Mucosa of descending colon (tissue), 3 donors: ENCODE data around the gene BIRC7. TPM values are rescaled to one million over a fixed set of nuclear protein-coding genes. Genes with fewer than 3 reads are reported as not detected.

Experiments
- ATAC-seq: fragments of 200-7000 bp; cut with Tn5 transposase; one replicate; pipeline ENCODE4 v1.9.1; 2020; ENCODE audit warnings: mild to moderate bottlenecking, moderate library complexity
- DNase-seq, 3 donors: peaks; one replicate each; pipeline ENCODE4 v3.0.0-alpha.2; 2020
- H3K36me3 ChIP-seq: fragments of 200-600 bp; one replicate; pipeline ENCODE4 v1.8.0; 2021; ENCODE audit warnings: low read depth, mild to moderate bottlenecking
- H3K4me1 ChIP-seq: fragments of 200-600 bp; one replicate; pipeline ENCODE4 v1.8.0; 2021; ENCODE audit warnings: low read depth, mild to moderate bottlenecking
- H3K4me3 ChIP-seq: fragments of 200-600 bp; one replicate; pipeline ENCODE4 v1.8.0; 2021; ENCODE audit warnings: mild to moderate bottlenecking
- H3K9me3 ChIP-seq: fragments of 200-600 bp; one replicate; pipeline ENCODE4 v1.8.0; 2021; ENCODE audit warnings: mild to moderate bottlenecking
- CTCF ChIP-seq: fragments of 200-600 bp; IDR thresholded peaks from one replicate; pipeline ENCODE4 v1.8.0; 2022; ENCODE audit warnings: antibody characterized with exemption, mild to moderate bottlenecking
- intact Hi-C, 2 donors: fragments of 100-400 bp; cut with DNase I in 1 of 2; cut with micrococcal nuclease in 1 of 2; formaldehyde crosslinking; loops; one replicate each; pipeline versions ENCODE4 v1.11.0 to v1.11.1; 2022; cut with DNase I, micrococcal nuclease
- total RNA-seq, 3 donors: library from RNA; stranded (reverse); fragmentation: NEBNext Ultra II Directional in 2 of 3; extraction: Animal tissue kit (Norgen Biotek cat#: 25700) in 2 of 3; gene quantifications; one replicate each; pipeline versions ENCODE4 v1.2.1 to v1.2.4, GENCODE V29; 2021 to 2023
- donor health status: DM: no; HTN: no; CAD: no; lungs with moderate emphysema.
- donor health status: DM: no; HTN: no; CAD: no.
- donor health status: DM: no; HTN: yes; CAD: no.

Gene BIRC7
- total RNA-seq, 3 donors from 2014 or later, result 0.22 TPM; not detected in 2

- ATAC-seq, result no peak
- no peaks in the 10 kb centered on the region for H3K4me1 ChIP-seq
- no peak overlapping the region for H3K4me3 ChIP-seq
- intact Hi-C loops, result no loop called here
- no peaks in the 10 kb centered on the region for H3K36me3 ChIP-seq
- no peaks in the 10 kb centered on the region for H3K9me3 ChIP-seq
- DNase-seq, result no peak
- TF ChIP-seq CTCF, result no peak
Measured at GRCh38 chr20:63233924-63234323, 1.8 kb upstream of the BIRC7 start.

- peak; percentile 64 for ATAC-seq
- Histone ChIP-seq H3K4me3 (no peak overlapping the region), H3K9me3 (no peaks in the 10 kb centered on the region), H3K4me1 (no peaks in the 10 kb centered on the region), H3K36me3 (no peaks in the 10 kb centered on the region)
- intact Hi-C loops, result no loop called here
- no peak for TF ChIP-seq CTCF
- peak in 1 of 3 donors; percentile 21 for DNase-seq
Measured at GRCh38 chr20:63234693-63235398, 859 bp upstream of the BIRC7 start.

GRCh38 chr20:63236116-63236837, 572 bp downstream of the BIRC7 start:
- H3K36me3 ChIP-seq, result no peaks in the 10 kb centered on the region
- ATAC-seq (no peak), DNase-seq (no peak)
- intact Hi-C loops, result no loop called here
- no peak for TF ChIP-seq CTCF
- H3K9me3 ChIP-seq, result no peaks in the 10 kb centered on the region
- H3K4me1 ChIP-seq, result no peaks in the 10 kb centered on the region
- H3K4me3 ChIP-seq, result no peak overlapping the region

DNA sequence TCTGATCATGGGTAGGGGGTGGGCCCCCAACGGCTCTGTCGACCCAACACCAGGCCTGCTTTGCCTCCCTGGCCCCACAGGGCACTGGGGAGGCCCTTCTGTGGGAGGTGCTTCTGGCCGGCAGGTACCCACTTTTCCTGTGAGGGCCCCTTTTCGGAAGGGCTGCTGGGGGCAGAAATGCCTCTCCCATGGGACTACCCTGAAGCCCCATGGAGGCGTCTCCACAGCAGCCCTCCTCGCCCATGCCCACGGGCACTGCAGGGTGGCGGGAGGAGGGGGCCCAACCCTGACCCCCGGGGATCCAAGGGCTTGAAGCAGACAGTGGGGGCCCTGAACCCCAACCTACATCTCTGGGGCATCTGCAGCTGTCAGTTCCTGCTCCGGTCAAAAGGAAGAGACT, 2.3 kb downstream of the BIRC7 start:
- intact Hi-C loops, result no loop called here
- no peak overlapping the region for H3K4me3 ChIP-seq
- no peaks in the 10 kb centered on the region for H3K4me1 ChIP-seq
- TF ChIP-seq CTCF, result no peak
- no peaks in the 10 kb centered on the region for H3K36me3 ChIP-seq
- DNase-seq, result no peak
- ATAC-seq, result no peak
- H3K9me3 ChIP-seq, result no peaks in the 10 kb centered on the region

- Histone ChIP-seq H3K9me3 (no peaks in the 10 kb centered on the region), H3K4me3 (no peak overlapping the region), H3K36me3 (no peaks in the 10 kb centered on the region), H3K4me1 (no peaks in the 10 kb centered on the region)
- intact Hi-C loops, result no loop called here
- no peak for DNase-seq
- no peak for TF ChIP-seq CTCF
- peak; percentile 48 for ATAC-seq
Measured at GRCh38 chr20:63238514-63239125, 2.9 kb downstream of the BIRC7 start.
